Measurements from ENCODE around the gene LRRN2.

DNA sequence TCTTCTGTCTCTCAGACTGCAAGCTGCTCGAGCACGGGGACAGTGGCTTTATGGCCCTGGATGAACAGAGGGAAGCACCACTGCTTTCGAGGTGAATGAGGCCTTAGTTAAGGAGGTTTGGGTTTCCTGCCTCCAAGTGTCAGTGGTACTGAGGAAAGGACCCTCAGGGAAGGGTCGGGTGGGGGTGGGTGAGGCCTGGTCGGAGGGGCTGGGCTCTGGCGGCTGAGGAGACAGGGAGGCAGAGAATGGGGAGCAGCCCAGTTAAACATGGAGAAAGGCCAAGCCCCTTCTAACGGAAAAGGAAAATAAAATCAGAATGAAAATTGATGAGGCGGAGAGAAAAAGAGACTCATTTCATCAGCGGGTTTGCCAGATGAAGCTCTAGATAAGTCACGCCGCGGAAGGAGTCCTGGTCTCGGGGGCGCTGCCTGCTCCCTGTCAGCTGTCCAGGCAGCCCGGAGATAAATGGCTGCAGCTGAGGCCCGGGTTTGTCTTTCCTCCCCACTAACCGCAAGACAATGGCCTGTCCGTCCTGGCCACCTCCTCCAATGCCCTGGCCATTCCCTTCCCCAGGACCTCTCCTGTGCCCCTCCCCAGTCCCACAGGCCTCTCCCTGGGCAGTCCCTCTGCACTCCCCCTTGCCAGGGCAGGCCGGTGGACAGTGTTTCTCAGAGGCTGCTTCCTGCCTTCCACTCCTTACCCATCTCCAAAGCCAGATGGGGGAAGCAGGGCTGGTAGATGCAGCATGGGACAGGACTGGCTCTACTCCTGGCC lies 55.2 kb downstream of the LRRN2 start:
- TF ChIP-seq, protein P1, sequence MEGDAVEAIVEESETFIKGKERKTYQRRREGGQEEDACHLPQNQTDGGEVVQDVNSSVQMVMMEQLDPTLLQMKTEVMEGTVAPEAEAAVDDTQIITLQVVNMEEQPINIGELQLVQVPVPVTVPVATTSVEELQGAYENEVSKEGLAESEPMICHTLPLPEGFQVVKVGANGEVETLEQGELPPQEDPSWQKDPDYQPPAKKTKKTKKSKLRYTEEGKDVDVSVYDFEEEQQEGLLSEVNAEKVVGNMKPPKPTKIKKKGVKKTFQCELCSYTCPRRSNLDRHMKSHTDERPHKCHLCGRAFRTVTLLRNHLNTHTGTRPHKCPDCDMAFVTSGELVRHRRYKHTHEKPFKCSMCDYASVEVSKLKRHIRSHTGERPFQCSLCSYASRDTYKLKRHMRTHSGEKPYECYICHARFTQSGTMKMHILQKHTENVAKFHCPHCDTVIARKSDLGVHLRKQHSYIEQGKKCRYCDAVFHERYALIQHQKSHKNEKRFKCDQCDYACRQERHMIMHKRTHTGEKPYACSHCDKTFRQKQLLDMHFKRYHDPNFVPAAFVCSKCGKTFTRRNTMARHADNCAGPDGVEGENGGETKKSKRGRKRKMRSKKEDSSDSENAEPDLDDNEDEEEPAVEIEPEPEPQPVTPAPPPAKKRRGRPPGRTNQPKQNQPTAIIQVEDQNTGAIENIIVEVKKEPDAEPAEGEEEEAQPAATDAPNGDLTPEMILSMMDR (IDR thresholded peaks at IDR 0.05), result no peak
- TF ChIP-seq POLR2A (IDR thresholded peaks at IDR 0.05), result no peak
